Measurements from ENCODE around the gene WDR76.

DNA sequence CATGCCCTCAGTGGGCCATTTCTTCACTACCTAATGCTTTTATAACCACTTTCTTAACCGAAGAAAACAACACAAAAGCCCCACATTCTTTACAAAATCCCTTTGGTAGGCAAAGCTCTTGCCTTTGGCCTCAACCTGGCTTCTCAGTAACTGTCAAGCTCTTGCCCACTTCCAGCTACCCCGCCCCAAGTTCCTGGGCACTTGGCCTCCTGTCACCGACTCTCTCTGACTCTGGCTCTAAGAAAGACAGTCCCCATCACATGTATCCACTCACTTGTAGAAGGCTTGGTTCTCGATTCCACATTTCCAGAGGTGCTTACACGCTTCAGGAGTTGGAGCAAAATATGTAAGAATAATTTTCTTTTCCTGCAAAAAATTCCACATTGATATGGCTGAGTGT, 61.1 kb downstream of the WDR76 start:
- no peak for TF ChIP-seq FOXM1 (IDR thresholded peaks at IDR 0.05; ENCODE audit: borderline replicate concordance)
- no peak for TF ChIP-seq FOXK2 (IDR thresholded peaks at IDR 0.05)
- no peak for TF ChIP-seq BHLHE40 (IDR thresholded peaks at IDR 0.05; ENCODE audit: borderline replicate concordance)
- TF ChIP-seq FOXA1 (IDR thresholded peaks at IDR 0.05), result no peak
- TF ChIP-seq SP1 (IDR thresholded peaks at IDR 0.05), result no peak
